GM12891 (cell line): Measurements from ENCODE around the gene MAB21L4.

Experiments
- PAX5 ChIP-seq: IDR thresholded peaks from 2 replicates; pipeline ENCODE4 v1.6.1; 2011; ENCODE audit warnings: low read length, moderate library complexity, mild to moderate bottlenecking; ENCODE audit not compliant: insufficient read depth, severe bottlenecking
- POLR2A ChIP-seq: IDR thresholded peaks from 2 replicates; pipeline ENCODE4 v1.6.1; 2011; ENCODE audit warnings: low read depth, low read length, control low read depth
- POLR2AphosphoS5 ChIP-seq: IDR thresholded peaks from 2 replicates; pipeline ENCODE4 v1.6.1; 2011; ENCODE audit warnings: low read depth, low read length, control low read depth
- POU2F2 ChIP-seq: IDR thresholded peaks from 2 replicates; pipeline ENCODE4 v1.6.1; 2011; ENCODE audit warnings: low read depth, mild to moderate bottlenecking, control low read depth, low read length, moderate library complexity
- SPI1 ChIP-seq: IDR thresholded peaks from 2 replicates; pipeline ENCODE4 v1.6.1; 2011; ENCODE audit warnings: low read depth, low read length, control low read depth
- TAF1 ChIP-seq: IDR thresholded peaks from 2 replicates; pipeline ENCODE4 v1.6.1; 2011; ENCODE audit warnings: low read depth, low read length, control low read depth

GRCh38 chr2:240851078-240851991 is 44.6 kb downstream of the MAB21L4 start:
- TF ChIP-seq POLR2AphosphoS5 = no peak
- no peak for TF ChIP-seq POLR2A
- TF ChIP-seq SPI1 = no peak
- TF ChIP-seq TAF1 = no peak
- no peak for TF ChIP-seq PAX5
- no peak for TF ChIP-seq POU2F2
